K562 (cell line): ENCODE data around the gene TMCC2.

Source experiments
- FOXK2 ChIP-seq, 2 experiments: fragments of 450-650 bp; IDR thresholded peaks in 1 of 2; conservative IDR thresholded peaks in 1 of 2; 2 replicates each; pipeline ENCODE4 v1.6.1; 2016; ENCODE audit warnings: low read depth in 2 of 2, mild to moderate bottlenecking in 1 of 2
- MTF1 ChIP-seq: fragments of 250-450 bp; sonication (Bioruptor Pico); IDR thresholded peaks from 2 replicates; pipeline ENCODE4 v1.9.0; 2021; ENCODE audit warnings: moderate library complexity, mild to moderate bottlenecking, inconsistent platforms, borderline replicate concordance
- RCOR1 ChIP-seq, 2 experiments: IDR thresholded peaks; 2 replicates each; pipeline ENCODE4 v1.6.1; 2012; ENCODE audit warnings: low read depth in 2 of 2, low read length in 2 of 2, borderline replicate concordance in 1 of 2, improper control_type of control experiment in 1 of 2
- TAF1 ChIP-seq: IDR thresholded peaks from 2 replicates; pipeline ENCODE4 v1.6.1; 2011; ENCODE audit warnings: mild to moderate bottlenecking, low read length, moderate library complexity; ENCODE audit not compliant: insufficient read depth, control insufficient read depth, severe bottlenecking; ENCODE audit errors: extremely low read depth
- TF ChIP-seq, protein P1 (sequence below), 2 experiments: IDR thresholded peaks in 1 of 2; conservative IDR thresholded peaks in 1 of 2; 2 replicates each; pipeline ENCODE4 v1.6.1; 2016; ENCODE audit warnings: low read depth in 2 of 2, mild to moderate bottlenecking in 1 of 2, missing compliant biosample characterization in 1 of 2, missing genetic modification characterization in 1 of 2, moderate library complexity in 1 of 2
- TF ChIP-seq, protein P2 (sequence below): sonication (generic); formaldehyde crosslinking; IDR thresholded peaks from 2 replicates; pipeline ENCODE4 v1.8.0; 2023; ENCODE audit warnings: missing genetic modification reagents, mild to moderate bottlenecking, borderline replicate concordance
- TF ChIP-seq, protein P3 (sequence below): sonication (generic); formaldehyde crosslinking; IDR thresholded peaks from 2 replicates; pipeline ENCODE4 v1.9.0; 2022; ENCODE audit warnings: mild to moderate bottlenecking, missing genetic modification reagents
- TF ChIP-seq, protein P4 (sequence below), 3 experiments: IDR thresholded peaks in 2 of 3; conservative IDR thresholded peaks in 1 of 3; 2 replicates each; pipeline ENCODE4 v1.5.1; 2011 to 2012; ENCODE audit warnings: low read length in 3 of 3, mild to moderate bottlenecking in 3 of 3, control low read depth in 2 of 3, improper control_type of control experiment in 1 of 3, inconsistent platforms in 1 of 3, low read depth in 1 of 3, mixed read lengths in 1 of 3, moderate library complexity in 1 of 3; ENCODE audit not compliant: insufficient read depth in 2 of 3

DNA sequence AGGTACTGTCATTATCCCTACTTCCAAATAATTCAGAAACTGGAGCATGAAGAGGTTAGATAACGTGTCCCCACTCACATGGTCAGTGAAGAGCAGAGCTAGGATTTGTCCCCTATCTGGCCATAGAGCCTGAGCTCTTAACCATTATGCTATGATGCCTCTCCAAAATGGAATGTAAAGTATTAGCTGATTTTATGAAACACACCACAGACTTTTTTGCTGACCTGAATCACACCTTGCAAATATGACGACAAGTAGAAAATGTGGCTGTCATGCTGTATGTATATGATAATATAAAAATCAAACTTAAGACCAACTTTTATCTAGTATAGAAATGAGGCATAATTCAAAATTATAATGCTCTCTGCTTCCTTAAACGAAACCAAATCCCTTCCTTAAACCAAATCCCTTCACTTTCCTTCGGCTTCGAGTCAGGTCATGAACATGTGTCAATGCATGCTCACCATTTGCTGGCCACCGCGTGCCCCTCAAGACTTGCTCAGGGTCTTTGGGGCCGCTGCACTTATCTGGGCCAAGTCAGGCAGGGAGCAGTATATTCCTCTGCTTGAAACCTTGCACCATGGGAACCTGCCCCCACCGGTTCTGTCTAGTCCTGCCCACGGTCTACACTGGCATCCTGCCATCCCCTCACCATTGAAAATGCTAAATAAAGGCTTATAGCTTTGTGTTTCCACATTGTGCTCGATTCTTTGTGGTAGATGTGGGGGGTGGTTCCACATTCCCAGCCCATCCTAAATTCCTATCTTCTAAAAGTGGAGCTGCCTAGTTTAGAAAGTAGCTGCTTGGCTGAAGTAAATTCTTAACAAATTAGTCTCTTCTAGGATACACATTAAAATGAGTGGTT, 1.6 kb upstream of the TMCC2 start:
- TF ChIP-seq FOXK2 (conservative IDR thresholded peaks at IDR 0.05 in 1 of 2, IDR thresholded peaks at IDR 0.05 in 1 of 2; ENCODE audit: low read depth in 2 of 2) (no peak), RCOR1 (IDR thresholded peaks at IDR 0.05; ENCODE audit: borderline replicate concordance in 1 of 2, low read depth in 2 of 2, low read length in 2 of 2) (no peak), TAF1 (no peak), MTF1 (CRISPR knock-in tag) (no peak)
- TF ChIP-seq, protein P1, sequence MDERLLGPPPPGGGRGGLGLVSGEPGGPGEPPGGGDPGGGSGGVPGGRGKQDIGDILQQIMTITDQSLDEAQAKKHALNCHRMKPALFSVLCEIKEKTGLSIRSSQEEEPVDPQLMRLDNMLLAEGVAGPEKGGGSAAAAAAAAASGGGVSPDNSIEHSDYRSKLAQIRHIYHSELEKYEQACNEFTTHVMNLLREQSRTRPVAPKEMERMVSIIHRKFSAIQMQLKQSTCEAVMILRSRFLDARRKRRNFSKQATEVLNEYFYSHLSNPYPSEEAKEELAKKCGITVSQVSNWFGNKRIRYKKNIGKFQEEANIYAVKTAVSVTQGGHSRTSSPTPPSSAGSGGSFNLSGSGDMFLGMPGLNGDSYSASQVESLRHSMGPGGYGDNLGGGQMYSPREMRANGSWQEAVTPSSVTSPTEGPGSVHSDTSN (CRISPR knock-in tag; IDR thresholded peaks at IDR 0.05; ENCODE audit: low read depth): no peak
- TF ChIP-seq, protein P1 (tag; conservative IDR thresholded peaks at IDR 0.05; ENCODE audit: low read depth): no peak
- TF ChIP-seq, protein P2, sequence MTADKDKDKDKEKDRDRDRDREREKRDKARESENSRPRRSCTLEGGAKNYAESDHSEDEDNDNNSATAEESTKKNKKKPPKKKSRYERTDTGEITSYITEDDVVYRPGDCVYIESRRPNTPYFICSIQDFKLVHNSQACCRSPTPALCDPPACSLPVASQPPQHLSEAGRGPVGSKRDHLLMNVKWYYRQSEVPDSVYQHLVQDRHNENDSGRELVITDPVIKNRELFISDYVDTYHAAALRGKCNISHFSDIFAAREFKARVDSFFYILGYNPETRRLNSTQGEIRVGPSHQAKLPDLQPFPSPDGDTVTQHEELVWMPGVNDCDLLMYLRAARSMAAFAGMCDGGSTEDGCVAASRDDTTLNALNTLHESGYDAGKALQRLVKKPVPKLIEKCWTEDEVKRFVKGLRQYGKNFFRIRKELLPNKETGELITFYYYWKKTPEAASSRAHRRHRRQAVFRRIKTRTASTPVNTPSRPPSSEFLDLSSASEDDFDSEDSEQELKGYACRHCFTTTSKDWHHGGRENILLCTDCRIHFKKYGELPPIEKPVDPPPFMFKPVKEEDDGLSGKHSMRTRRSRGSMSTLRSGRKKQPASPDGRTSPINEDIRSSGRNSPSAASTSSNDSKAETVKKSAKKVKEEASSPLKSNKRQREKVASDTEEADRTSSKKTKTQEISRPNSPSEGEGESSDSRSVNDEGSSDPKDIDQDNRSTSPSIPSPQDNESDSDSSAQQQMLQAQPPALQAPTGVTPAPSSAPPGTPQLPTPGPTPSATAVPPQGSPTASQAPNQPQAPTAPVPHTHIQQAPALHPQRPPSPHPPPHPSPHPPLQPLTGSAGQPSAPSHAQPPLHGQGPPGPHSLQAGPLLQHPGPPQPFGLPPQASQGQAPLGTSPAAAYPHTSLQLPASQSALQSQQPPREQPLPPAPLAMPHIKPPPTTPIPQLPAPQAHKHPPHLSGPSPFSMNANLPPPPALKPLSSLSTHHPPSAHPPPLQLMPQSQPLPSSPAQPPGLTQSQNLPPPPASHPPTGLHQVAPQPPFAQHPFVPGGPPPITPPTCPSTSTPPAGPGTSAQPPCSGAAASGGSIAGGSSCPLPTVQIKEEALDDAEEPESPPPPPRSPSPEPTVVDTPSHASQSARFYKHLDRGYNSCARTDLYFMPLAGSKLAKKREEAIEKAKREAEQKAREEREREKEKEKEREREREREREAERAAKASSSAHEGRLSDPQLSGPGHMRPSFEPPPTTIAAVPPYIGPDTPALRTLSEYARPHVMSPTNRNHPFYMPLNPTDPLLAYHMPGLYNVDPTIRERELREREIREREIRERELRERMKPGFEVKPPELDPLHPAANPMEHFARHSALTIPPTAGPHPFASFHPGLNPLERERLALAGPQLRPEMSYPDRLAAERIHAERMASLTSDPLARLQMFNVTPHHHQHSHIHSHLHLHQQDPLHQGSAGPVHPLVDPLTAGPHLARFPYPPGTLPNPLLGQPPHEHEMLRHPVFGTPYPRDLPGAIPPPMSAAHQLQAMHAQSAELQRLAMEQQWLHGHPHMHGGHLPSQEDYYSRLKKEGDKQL (CRISPR knock-in tag): no peak
- TF ChIP-seq, protein P3, sequence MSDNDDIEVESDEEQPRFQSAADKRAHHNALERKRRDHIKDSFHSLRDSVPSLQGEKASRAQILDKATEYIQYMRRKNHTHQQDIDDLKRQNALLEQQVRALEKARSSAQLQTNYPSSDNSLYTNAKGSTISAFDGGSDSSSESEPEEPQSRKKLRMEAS: no peak
- TF ChIP-seq, protein P4, sequence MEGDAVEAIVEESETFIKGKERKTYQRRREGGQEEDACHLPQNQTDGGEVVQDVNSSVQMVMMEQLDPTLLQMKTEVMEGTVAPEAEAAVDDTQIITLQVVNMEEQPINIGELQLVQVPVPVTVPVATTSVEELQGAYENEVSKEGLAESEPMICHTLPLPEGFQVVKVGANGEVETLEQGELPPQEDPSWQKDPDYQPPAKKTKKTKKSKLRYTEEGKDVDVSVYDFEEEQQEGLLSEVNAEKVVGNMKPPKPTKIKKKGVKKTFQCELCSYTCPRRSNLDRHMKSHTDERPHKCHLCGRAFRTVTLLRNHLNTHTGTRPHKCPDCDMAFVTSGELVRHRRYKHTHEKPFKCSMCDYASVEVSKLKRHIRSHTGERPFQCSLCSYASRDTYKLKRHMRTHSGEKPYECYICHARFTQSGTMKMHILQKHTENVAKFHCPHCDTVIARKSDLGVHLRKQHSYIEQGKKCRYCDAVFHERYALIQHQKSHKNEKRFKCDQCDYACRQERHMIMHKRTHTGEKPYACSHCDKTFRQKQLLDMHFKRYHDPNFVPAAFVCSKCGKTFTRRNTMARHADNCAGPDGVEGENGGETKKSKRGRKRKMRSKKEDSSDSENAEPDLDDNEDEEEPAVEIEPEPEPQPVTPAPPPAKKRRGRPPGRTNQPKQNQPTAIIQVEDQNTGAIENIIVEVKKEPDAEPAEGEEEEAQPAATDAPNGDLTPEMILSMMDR (IDR thresholded peaks at IDR 0.05 in 2 of 3, conservative IDR thresholded peaks at IDR 0.05 in 1 of 3; ENCODE audit: insufficient read depth in 2 of 3, low read depth in 1 of 3, low read length in 3 of 3): no peak
